Measurements from ENCODE around the gene NDUFAF8.

Gene NDUFAF8

DNA sequence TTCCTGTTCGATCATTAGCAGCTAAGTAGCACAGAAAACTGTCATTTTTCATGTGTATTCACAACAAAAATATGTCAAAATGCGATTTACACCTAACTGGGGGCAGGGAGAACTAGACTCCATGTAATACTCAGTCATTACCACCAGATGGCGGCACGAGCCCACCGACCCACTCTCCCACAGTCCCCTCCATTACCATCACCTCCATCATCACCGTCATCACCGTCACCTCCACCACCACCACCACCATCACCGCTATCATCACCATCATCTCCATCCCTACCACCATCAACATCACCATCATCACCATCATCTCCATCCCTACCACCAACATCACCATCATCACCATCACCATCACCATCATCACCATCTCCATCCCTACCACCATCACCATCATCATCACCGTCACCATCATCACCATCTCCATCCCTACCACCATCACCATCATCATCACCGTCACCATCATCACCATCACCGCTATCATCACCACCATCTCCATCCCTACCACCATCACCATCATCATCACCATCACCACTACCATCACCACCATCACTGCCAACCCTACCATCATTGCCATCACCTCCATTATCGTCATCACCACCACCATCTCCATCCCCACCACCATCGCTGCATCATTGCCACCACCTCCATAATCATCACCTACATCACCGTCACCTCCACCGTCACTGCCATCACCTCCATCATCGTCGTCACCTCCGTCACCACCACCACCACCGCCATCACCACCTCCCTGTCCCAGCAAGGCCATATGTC lies 14.4 kb downstream of the NDUFAF8 start:
- DNase-seq: peak; percentile 61

DNA sequence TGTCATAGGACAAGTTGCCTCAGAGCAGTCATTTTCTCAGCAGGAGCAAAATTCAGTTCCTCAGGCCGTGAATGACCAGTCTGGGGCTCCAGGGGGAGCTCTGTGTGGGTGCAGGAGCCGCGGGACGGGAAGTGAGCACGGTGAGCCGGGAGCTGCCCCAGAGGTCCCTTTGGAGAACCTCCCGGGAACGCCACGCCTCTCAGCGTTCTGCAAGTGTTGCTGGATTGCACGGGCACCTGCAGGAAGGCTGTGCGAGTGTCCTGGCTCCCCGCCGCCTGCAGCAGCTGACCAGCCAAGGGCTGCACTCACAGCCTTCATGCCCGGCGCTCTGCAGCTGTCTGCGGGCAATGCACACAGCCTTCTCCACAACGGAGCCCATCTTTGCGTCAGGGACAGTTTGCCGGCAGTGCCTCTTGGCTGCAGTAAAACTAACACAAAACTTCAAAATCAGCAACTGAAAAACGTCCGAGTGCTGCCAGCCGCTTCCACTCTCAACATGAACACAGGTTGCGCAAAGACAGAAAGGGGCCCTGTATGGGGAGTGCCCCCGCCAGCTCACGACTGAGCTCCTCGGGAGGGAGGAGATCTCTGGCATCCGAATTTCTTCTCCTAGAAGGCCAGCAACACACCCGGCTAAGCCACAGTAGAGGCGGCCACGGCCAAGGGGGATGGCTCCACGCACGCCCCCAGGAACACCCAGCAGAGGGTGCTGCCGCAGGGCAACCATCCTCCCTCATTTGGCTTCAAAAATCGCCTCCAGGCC lies 16.0 kb downstream of the NDUFAF8 start:
- peak; percentile 99 for DNase-seq

DNA sequence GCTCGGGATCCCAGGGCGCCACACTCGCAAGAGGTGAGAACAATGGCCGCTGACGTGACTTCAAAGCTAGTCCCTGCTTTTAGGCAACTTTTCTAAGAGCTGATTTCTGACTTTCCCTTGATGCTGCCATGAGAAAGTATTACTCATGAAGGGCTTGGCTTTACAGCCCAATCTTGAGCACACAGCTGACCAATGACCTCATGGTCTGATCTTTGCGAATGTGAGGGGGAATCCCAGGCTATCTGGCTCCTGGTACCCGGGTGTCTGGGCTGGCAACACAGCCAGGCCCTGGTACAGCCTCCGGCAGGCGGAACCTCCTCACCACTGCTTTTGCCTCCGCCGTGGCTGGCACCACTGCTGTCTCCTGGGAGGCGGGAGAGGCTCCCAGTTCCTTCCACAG lies 17.5 kb downstream of the NDUFAF8 start:
- DNase-seq: no peak

DNA sequence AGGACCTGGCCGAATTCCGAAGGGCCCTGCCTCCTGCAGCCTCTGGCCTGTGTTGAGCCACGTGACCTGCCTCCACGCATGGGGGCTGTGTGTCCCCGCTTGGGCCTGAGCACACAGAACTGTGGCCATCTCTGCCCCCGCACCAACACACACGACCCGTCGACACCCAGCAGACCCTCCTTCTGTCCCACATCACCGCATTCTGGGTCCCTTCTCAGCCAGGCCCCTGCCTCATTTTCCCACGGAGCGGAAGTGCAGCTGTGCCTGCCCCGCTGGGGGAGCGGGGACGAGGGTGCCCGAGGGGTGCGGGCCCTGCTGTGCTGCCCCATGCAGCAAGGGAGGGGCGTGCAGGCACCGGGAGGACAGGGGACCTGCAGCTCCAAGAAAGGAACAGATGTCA lies 18.4 kb downstream of the NDUFAF8 start:
- no peak for DNase-seq

DNA sequence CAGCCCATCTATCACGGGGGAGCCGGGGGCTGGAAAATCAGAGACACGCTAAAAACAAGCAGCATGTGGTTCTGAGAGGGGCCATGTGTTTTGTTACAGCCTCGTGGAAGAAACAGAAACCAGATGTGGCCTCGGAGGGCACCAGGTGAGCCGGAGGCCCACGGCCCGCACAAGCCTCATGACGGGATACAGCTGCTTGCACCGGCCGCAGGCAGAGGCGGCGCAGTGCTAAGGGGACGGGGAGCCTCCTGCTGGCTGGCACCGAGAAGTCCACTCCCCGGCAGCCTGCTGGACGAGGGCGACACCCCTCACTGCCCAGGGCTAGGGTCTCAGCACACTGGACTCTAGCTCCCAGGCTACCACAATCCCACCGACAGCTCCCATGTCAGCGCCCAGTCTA lies 19.2 kb downstream of the NDUFAF8 start:
- no peak for DNase-seq

DNA sequence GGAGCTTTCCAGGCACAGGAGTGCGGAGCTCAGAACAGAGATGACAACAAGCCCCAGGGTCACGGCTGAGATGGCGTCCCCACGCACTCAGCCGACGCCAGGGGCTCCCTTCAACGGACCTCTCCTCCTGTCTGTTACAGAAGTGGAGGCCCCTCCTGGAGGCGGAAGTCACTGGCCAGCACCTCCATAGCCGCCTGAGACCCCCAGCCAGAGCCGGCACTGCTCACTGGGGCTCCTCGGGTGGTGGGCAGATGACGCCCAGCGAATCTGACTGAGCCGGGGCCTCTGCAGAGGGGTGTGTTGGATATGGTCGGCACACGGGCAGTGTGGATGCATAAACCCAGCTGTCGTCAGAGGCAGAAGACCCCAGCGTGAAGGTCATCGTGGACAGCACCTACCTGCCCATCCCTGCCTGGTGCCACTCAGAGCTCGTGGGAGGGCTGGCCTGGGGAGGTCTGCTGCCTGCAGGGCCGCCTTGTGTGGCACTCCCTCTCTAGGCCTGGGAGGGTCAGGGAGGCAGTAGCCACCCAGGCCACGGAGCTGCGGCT lies 20.0 kb downstream of the NDUFAF8 start:
- DNase-seq: no peak

DNA sequence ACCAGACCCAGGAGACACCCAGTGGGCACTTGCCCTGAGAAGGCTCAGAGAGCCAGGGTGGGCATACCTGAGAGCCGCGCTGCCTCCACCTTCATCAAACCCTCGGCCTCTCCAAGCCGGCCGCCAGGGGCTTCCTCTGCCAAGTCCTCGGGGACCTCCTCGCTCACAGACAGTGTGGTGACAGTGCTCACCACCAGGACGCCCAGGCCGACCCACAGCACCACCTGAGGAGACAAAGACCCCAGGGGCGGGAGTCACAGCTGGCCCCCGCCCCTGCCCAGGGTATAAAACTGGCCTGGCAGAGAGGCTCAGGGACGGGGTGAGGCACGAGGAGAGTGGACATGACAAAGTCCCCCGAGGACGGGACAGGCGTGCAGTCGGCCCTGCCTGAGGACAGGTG lies 21.1 kb downstream of the NDUFAF8 start:
- DNase-seq: no peak

DNA sequence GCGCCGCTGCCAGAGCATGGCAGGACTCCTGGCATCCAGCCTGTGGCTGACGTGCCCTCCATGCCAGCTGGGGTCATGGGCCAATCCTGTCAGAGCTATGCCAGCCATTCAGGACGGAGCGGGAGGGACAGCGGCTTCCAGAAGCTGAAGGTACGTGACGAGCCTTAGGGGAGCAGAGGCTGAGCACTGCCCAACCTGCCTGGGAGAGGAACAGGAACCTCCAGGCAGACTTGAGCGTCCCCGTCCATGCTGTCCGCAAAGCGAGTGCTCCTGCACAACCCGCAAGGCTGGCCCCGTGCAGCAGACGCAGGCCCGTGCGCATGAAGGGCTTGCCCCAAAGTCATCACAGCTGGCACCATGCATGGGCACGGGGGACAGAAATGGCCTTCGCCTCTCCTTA lies 21.5 kb downstream of the NDUFAF8 start:
- DNase-seq: no peak

DNA sequence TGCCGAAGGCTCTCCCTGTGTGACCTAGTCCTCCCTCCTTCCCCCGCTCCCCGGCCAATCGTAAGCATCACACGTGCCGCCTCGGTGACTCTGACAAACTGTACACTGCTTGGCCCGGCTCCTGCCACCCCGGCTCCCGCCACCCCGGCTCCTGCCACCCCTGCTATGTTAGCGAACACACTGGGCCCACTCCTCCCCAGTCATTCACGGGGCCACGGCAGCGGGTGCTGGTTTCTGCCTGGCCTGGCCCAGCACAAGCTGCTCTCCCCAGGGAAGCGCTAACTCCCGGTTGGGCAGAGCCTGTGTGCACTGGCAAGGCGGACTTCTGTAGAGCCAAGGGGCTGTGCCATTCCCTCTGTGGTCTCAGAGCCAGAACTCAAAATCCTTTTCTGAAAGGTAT lies 22.0 kb downstream of the NDUFAF8 start:
- DNase-seq: no peak

DNA sequence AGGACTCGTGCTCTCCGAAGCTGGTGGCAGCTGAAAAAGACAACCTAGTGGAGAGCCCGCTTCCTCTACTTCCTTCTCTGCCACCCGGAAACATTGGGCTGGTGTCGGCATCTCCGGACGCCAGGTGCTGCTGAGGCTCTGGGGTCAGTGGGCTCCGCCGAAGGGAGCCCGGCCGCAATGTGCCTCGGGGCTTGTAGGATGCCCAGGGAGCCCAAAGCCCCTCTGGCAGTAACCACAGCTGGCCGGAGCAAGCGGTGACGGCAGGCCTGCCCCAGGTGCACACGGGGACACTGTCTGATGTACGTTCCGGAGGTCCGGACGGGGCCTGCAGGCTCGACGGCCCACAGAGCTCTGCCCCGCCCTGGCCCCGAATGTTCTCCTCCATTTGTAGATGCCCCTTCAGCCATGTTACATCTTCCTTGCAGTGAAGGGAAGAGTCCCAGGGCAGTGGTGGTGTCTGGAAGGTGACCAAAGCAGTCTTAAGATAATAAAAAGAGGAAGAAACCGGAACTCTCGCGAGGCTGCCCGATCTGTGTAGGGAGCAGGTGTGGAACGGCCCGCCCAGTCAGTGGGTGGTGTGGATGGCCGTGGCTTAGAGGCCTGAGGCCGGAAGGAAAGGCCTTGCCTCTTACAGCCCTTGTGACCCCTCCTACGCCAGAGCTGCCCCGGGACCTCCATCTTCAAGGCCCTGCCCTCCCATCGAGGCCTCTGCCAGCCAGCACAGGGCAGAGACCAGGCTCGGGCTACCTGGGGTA lies 22.6 kb downstream of the NDUFAF8 start:
- DNase-seq: no peak

DNA sequence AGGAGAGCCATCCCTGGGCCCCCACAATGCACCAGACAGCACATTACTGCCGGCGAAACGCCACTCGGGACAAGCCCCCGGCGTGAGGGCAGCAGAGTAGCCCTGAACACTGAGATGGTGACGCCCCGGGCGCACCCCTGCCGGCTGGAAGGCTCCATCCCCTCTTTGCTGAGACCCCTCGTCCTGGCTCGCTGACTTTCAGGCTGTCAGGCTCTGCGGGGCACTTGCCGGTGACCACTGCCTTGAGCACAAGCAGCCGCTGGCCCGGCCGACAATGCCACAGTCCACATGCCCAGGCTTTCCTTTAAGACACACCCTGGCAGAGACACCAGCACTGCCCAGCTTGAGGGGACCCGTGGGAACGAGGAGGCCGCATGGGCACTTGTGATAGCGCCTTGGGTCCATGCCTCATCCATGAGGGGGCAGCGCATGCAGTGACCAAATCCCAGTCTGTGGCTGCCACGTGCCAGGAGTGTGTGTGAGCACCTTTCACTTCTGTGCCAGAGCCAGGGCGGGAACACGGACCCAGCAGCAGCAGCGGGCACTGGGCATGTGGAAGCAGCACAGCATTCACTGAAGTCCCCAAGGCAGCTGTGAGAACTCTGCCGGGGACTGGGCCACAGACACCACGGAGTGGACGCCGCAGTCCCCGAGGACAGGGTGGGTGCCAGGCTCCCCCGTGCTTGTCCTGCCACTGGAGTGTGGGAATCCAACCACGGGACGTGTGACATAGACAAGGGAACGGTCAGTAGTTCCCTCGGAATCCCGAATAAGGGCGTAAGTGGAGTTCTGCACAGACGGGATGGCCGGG lies 24.5 kb downstream of the NDUFAF8 start:
- DNase-seq: no peak

DNA sequence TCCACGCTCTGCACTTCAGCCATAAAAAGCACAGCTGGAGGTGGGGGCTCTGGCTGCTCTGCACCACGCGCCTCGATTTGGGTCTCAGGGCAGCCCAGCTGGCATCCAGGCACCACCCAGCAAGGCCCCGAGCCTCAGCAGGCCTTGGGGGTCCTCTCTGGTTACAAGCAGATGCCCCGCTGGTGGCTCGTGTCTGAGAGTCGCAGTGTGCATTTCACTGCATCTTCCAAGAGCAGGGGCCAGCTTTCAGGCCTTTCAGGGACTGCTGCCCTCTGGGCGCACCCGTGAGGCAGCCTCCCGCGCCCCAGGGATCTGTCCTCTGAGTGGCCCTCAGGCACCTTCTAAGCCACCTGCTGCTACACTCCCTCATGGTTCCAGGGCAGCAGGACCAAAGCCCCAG lies 25.5 kb downstream of the NDUFAF8 start:
- DNase-seq: no peak

DNA sequence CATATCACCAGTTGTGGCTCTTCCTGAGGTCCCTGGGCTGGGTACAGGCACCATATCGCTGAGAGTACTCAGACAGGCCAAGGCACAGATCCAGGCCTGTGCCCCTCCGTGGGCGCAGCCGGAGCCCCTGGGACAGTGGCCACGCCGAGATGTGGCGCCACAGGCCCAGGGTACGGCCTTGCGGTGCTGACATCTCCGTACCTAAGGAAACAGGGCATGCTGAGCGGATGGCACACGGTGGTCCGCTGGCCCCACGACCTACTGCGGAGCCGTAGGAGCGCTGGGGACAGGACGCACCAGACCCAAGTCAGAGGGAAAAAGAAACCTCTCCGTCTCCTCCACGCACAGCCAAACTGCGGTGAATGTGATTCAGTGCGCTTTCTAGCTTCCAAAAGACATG lies 26.5 kb downstream of the NDUFAF8 start:
- no peak for DNase-seq

DNA sequence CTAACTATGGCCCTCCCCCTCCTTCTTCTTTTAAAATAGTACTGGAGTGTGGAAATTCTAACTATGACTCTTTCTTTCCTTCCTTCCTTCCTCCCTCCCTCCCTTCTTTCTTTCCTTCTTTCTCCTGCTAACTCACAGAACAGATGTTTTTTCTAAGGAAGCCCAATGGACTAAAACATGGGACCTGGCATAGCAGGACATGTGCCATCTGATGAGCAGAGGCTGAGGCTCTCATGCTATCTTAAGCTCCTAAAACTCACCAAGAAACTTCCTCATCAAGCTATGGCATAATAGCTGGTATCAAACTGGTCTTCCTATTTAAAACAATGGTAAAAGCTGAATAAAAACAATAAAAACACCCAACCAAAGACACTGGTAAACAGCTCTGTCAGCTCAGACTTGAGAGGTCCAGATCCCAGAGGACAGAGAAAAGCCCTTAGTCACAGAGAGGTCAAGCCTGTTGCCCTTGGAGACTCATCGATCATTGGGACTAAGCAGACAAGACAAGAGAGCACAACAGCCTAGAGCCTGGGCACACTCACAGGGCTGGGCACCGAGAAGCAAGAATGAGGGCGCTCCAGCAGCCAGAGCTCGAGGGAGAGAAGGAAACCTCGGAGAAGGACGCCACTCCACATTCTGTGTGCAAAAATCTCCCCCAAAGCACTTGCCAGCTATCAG lies 28.4 kb downstream of the NDUFAF8 start:
- no peak for DNase-seq

DNA sequence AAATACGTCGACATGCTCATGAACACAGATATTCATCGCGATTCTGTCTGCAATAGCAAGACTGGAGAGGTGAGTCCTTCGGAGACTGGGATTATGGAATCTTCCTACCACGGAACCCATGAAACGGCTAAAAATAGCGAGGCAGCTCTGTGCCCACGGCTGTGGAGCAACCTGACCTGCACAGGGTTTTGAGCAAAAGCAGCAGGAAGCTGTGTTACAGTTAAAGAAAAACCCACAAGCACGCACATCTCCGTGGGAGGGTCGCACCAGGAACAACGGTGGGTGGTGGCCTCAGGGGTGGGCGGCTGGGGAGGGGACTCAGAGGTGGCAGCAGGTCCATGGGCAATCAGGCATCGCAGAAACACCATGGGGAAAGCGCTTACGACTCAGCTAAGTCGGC lies 31.2 kb downstream of the NDUFAF8 start:
- no peak for DNase-seq

DNA sequence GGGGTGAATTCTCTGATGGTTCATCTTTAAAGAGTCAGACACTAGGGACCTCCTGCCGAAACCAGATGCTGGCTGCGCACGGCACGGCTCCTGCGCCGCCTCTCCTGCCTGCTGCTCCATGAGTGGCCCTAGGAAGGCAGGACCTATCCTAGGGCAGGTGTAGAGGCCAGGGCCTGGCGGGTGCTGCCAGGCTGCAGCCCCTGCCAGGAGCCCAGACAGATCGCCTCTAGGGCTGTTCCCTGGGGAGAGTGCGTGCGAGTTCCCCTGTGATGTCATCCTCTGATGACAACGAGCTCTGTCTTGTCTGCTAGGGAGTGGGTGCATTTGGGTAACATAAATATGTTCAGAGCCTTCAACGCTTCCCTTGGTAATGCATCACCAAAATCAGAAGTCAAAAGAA lies 32.1 kb downstream of the NDUFAF8 start:
- DNase-seq: no peak

DNA sequence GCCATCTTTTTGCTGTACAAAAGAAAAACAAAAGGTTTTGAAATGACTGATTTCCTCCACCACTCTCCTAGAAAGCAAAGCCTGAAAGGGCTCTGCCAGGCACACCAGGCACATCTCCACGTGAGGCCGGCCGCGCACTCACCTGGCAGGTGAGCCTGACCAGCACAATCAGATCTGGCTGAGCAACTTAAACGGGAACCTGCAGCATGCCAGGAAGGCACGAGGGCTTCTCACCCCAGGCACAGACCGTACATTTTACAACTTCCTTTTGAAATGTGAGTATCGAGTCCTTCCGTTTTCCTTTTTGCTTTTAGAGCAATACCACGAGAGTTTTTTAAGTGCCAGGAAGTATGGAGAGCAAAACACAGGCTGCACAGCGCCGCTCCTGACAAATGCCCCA lies 33.5 kb downstream of the NDUFAF8 start:
- DNase-seq: no peak

DNA sequence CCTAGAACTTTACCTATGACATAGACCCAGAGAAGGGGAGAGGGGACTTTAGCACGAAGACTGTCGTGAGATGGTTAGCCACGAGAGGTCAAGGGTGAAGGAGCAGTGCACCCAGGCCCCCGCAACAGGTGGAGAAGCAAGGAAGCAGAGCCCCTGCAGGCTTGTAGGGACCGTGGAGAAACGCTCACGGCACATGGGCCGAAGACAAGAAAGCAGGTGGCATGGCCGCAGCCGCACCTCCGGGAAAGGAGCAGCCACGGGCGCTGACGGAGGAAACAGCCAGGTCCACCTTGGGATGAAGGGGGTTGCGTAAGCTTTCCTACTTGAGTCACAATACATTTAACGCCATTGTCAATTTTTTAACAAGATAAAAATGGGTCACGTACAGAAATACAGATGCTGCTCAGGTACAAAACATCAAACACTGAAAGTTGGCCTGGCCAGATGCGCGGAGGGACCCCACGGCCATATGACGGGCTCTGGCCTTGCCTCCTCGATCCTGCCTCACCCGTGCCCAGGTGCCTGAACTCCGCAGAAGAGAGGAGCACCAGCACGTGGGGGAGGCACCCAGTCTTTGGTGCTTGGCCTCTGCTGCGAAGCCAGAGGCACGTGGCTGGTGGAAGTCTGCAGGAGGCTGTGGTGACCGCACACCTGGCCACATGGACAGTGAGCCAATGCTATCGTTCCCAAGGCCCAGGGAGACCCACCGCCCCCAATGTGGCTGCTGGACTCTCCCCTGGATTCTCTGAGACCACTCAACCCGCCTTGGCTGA lies 34.8 kb downstream of the NDUFAF8 start:
- no peak for DNase-seq

DNA sequence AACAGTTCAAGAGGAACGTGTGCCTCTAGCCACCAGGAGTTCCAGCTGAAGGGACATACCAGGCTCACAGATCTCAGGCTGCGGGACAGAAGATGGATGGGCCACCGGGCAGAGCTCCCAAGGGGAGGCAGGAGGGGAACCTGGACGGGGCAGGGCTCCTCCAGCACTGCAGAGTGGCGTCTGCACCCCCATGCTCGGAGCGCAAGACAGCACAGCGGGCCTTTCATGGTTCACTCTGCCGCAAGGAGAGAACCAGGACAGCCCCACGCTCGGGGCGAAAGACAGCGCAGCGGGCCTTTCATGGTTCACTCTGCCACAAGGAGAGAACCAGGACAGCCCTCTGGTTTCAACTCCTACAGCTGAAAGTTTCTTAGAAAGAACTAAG lies 35.3 kb downstream of the NDUFAF8 start:
- no peak for DNase-seq

DNA sequence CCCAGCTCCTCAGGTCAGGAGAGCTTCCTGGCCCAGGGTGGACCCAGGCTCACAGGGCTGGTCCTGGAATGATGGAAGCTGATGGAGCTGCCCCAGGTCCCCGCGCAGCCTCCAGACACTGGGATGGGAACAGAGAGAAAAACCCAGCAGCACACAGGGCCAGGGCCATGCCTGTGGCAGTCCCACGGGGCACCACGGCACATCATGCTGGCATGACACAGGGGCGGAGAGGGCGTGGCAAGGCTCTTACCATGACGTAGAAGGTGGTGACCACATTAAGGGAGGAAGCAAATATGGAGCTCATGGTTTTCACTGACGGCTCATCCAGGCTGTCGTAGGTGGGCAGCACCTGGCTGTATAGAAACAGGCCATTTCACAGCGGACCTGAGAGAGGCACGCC lies 37.7 kb downstream of the NDUFAF8 start:
- DNase-seq: no peak

DNA sequence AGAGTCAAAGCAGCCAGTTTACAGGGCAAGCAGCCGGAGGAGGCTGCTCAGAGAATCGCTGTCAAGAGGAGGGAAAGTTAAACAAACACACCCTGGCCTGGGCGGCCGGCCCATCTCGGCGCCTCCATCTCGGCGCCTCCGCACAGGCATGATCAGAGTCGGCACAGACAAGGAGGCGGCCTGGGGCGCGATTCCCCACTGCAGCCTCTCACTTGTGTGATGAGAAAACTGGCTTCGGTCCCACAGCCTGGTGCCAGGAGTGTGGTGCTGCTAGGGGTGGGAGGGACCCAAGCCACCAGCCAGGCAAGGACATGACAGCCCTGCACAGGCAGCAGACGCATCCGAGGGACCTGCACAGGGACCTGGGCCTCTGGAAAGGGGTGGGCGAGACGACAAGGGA lies 38.3 kb downstream of the NDUFAF8 start:
- DNase-seq: no peak
